GM19099 (cell line): ENCODE measurements around the gene CEP57L1.

Source experiments
- POLR2A ChIP-seq: IDR thresholded peaks from 3 replicates; pipeline ENCODE4 v1.6.1; 2011; ENCODE audit warnings: low read depth; ENCODE audit not compliant: insufficient read length; ENCODE audit errors: extremely low read depth

Gene CEP57L1

DNA sequence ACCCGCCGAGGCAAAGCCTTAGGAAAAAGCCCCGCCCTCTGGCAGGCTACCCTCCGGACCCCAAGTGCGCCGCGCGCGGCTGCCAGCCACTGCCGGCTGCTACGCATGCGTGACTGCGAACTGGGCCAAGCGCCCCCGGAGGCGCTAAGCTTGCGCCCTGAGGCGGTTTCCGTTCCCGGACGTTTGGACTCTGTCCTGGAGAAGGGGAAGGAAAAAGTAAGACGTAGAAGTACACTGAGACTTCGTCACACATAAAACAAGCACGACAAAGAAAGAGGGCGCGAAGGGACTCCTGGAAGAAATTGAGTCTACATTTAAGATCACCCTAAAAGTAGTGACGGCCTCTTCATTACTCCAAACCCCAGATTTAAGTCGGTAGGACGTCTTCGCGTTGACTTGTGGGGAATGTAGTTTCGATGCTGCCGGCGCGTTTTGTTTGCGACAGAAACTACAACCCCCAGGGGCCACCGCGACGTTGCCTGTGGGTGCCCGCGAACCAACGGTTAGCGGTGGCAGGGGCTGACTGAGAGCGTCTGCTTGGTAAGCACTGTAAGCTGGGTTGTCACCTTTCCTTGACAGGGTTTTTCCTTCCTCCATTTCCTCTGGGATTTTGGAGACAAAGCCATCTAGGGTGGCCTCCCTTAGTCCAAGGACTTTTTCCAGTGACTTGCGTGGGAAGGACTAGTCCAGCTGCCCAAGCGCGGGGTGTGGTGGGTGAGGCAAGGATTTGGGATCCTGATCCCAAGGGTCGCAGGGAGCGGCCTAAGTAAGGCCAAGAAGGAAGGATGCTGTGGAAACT, at the start of gene CEP57L1:
TSS of gene CEP57L1 (plus strand) at position 472 of the 799 bp plus-strand sequence. CDS start 49,715 bp downstream, outside the sequence.
- TF ChIP-seq POLR2A = peak; percentile 57

DNA sequence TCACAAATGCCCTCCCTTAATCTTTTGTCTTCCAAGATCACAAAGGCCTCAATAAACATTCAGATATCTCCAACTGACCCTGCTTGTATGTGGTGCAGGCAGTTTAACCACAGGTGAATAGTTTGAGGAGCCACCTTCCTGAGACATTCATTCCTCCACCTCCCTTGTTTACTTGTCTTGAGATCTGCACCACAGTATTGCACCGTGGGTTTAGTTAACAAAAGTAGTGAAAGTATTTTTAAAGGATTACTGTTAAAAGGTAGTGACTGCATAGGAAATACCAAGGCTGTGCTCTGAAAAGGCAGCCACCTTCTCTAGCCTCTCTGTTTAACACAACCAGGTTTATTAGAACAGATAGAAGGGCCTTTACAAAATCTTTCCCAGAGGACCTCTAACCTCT, 47.1 kb upstream of the CEP57L1 start:
- no peak for TF ChIP-seq POLR2A

DNA sequence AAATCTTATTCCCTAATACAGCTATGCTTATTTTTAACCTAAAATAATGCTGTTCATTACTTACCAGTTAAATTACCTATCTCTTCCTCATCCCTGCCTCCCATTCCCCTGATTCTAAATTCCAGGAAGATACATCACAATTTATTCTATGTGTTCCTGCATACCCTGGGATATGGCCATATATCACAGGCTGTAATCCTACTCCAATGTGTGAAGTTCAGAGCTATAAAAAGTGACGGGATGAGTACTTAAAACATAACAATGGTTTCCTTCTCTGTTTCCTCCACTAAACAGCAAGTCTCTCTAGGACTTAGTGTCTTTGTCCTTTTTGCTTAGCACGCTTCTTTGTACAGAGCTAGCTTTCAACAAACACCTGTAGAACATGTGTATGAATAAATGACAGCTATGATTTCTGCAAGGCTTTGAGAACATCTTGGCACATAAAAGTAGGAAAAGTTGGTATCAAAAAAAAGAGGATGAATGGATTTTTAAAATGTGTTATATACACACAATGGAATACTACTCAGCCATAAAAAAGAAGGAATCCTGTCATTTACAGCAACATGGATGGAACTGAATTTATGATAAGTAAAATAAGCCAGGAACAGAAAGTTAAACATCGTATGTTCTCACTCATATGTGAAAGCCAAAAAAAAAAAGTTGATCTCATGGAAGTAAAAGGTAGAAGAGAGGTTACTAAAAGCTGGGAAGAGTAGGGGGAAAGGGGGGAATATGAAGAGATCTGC, 46.5 kb upstream of the CEP57L1 start:
- no peak for TF ChIP-seq POLR2A

DNA sequence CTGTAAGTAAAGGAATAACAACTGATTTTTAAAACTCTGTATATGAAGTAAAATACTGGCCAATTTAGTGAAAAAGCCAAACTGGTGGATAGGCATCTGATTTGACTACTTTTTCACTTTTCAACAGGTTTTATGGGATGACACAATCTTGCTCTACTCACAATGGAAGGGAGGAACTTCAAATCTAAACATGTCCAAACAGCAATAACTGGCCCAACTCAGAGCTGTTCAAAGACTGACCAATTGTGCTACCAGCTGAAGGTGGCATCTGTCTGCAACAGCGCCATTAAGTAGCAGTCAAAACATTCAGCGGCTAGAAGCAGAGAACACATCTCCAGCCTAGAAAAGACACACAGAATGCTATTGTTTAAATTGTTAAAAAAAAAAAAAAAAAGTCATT, 45.3 kb upstream of the CEP57L1 start:
- TF ChIP-seq POLR2A = no peak

DNA sequence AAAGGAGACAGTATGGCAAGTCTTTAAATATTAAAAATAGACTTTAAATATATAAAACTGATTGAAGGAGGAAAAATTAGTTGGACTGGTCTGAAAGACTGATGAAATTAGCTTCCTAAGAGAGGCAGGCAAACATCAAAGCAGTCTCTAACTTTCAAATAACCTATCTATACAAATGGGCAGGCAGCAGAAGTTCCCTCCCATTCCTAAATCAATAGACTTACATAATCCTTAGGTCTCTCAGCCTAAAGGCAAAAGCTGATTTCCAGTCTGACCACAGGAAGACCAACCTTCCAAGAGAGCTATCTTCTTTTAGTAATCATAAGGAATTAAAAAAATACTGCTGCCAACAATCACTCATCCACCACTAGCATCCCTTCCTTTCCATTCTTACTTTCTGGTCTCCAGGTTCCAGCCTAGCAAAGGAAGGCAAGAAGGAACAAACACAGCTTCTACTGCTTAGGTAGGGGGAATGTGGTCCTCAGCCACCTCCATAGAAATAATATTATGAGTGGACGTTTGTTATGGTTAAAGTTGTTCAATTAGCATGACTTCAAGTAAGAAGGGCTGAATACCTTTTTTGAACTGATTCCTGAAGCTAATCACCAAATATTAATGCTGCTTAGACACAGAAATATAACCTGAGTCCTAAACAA, 44.7 kb upstream of the CEP57L1 start:
- no peak for TF ChIP-seq POLR2A

DNA sequence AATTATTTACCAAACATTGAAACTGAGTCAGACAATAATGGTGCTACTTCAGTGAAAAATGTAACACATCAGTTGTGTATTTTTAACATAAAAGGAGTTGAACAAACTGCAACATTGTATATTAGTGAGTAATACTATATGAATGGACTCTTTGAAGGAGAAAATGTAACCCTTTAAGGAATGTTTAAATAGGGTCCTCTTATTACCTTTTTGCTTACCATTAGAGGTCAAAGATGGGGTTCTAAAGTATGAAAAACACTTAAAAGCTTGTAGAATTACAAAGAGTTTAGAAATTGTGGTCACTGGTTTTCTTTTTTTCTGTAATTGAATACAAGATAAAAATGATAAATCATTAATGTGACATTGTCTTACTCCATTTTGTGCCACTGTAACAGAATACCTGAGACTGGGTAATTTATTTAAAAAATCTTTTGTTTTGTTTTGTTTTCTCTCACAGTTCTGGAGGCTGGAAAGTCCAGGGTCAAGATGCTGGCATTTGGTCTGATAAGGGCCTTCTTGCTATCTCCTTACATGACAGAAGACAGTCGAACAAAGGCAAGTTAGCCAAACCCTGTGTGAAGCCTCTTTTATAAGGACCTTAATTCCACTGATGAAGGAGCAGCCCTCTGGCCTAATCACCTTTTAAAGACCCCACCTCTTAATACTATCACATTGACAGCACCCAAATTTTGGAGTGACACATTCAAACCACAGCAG, 43.8 kb upstream of the CEP57L1 start:
- TF ChIP-seq POLR2A = no peak

DNA sequence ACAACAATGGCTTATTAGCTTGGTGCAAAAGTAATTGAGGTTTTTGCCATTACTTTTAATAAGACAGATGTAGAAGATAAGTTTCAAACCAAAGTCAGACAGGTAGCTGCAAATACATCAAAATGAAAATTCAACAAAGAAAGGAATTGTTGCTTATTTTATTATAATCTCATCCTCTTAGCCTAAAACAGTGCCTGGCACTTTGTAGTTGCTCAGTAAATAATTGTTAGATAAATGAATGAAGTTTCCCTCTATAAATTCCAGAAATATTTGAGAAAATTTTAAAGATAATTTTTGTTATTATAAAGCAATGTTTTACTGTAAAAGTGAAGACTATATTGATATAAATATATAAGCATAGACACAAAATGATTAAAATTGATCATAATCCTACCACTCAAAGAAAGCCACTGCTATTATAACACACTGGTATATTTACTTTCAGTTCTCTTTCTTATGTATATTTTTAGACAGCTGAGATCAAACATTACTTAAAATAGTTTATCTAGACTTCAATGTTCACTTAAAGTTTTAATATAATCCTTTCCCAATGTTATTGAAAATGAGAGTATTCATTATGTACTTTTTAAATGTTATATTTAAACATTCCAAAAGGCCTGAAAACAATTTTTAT, 43.2 kb upstream of the CEP57L1 start:
- TF ChIP-seq POLR2A = no peak

DNA sequence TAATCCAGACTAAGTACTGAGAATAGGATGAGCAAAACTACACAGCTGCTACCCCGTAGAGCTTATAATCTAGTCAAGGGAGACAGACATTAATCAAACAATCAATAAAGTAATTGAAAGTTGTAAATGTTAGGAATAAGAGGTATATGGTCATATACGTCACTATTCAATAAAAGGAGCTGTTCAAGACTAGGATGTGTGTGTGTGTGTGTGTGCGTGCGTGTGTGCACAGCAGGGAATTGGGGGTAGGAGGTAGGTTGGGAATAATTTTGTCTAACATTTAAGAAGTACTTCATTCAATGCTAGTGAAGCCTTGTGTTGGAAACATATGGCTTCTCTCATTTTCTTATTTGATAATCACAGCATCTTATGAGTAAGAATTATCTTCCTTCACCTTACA, 42.5 kb upstream of the CEP57L1 start:
- TF ChIP-seq POLR2A = no peak

DNA sequence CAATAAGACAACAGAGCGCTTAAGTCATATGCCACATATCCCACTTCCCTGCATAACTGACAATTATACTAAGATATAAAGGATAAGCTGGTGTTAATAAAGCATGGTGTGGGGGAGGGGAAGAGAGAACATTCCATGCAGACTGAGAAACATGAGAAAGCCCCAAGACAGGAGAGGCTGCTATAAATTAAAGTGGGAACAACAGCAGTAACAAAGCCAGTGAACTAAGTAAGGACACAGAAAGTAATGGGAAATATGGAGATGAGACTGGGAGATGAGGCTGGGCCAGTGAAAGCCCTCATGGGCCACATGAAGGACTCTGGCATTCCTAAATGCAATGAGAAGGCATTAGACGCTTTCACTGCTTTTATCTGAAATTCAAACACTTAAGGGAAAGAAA, 42.0 kb upstream of the CEP57L1 start:
- TF ChIP-seq POLR2A = no peak

DNA sequence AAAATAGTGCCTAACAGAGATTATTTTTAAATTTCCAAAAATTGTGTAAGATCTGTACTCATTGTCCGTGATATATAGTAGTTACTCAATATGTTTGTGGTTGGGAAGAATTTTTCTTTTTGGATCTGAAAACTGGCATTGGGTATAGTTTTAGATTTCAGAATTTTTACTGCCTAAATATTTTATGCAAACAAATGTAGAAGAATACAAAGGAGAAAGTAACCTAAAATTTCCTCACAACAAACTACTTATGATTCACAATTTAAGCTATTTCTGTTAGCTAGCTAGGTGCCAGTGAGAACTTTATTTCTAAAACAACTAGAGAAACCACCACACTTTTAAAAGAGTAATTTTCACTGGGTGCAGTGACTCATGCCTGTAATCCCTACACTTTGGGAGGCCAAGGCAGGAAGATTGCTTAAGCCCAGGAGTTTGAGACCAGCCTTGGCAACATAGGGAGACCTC, 39.5 kb upstream of the CEP57L1 start:
- TF ChIP-seq POLR2A = no peak

DNA sequence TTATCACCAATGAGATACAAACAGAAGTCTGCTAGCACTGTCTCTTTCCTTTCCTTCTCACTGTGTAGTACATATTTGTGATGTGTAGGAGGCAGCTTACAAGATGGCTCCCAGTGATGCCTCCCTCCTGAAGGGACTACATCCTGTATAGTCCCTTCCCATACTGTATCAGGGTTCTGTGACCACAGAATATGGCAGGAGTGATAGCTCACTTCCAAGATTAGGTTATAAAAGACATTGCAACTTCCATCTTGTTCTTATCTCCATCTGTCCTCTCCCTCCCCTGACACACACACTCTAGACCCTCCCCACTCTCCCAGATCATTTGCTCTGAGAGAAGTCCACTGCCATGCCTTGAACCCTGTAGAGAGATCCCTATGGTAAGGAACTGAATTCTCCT, 38.6 kb upstream of the CEP57L1 start:
- no peak for TF ChIP-seq POLR2A

DNA sequence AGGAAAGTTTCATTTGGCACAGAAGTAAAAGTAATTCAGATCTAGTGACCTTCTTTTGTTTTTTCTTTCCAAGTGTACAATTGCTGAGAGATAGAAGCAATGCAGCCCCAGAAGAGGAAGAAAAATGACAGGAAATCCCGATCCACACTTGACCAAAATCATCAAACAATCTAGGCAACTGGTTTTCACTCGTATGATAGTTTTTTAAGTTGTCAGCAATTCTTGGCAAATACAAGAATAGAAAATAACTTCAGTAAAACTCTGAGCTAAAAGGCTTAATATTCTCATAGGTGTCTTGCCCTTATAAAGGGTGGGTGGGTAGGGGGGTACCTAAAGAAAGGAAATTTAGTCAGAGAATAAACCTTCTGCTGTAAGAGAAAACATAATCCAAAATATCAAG, 36.7 kb upstream of the CEP57L1 start:
- TF ChIP-seq POLR2A = no peak

DNA sequence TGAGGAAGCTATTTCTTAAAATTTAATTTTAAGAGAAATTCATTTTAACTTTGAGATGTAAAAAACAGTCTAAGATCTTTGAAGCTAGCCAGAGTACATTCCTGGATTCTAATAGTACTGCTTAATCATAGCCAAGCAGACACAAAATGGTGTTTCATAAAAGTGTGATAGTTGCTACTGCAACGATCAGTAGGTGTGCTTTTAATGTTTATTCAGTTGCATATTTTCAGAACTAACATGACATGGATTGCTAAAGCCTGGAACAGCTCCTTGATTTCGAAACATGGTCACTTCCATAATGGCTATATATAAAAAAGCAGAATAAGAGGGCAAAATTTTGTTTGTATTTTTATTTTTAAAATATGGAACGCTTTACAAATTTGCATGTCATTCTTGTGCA, 36.2 kb upstream of the CEP57L1 start:
- TF ChIP-seq POLR2A = no peak

DNA sequence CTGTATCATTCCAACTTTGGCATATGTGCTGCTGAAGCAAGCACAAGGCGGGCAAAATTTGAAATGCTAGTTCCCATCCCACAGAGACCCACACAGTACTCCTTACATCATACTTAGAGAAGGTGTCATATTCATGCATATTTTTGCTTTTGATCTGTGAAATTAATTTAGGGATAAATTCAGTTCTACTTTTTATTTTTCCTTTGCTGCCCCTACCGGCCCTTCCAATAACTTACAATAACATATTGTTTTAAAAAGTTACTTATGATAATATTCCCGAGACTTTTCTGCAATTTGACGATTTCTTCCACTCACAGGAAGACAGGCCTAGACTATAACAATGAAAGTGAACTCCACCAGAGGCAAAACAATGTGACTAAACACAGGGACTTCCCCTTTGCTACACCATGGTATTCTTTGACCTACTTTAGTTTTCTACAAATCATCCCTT, 35.7 kb upstream of the CEP57L1 start:
- TF ChIP-seq POLR2A = no peak
